ENCODE data around the gene AK1. TPM values are rescaled to one million over a fixed set of nuclear protein-coding genes. Genes with fewer than 3 reads are reported as not detected.

The AK1 gene
- polyA plus RNA-seq, 3 donors from 2014 or later = 0.12 to 1.0 TPM; not detected in 1

GRCh38 chr9:127904561-127905003 lies 27.1 kb upstream of the AK1 start:
- H3K4me1 Mint-ChIP-seq = peaks cover 62 to 63% of the 10 kb centered on the region in 2 donors
- no peak for DNase-seq

GRCh38 chr9:127903557-127904475 lies 26.3 kb upstream of the AK1 start:
- DNase-seq = peak; percentile 70 to 75 (median 72)
- H3K9me3 Mint-ChIP-seq = no peaks in the 10 kb centered on the region
- peaks cover 0 to 3% (median 0%) of the 10 kb centered on the region in 3 donors for H3K36me3 Mint-ChIP-seq
- H3K27me3 Mint-ChIP-seq (ENCODE audit: low read depth in 3 of 3) = peaks cover 23 to 27% (median 27%) of the 10 kb centered on the region in 3 donors
- peak overlapping the region; percentile 92 to 100 (median 94) for H3K4me3 Mint-ChIP-seq
- H3K27ac Mint-ChIP-seq = peak overlapping the region; percentile 99 to 100 (median 100)
- peaks cover 62 to 63% of the 10 kb centered on the region in 2 donors for H3K4me1 Mint-ChIP-seq

More at GRCh38 chr9:127904561-127905003, 27.1 kb upstream of the AK1 start:
- H3K27me3 Mint-ChIP-seq (ENCODE audit: low read depth in 3 of 3) = peaks cover 23 to 27% (median 27%) of the 10 kb centered on the region in 3 donors
- H3K4me3 Mint-ChIP-seq = peak overlapping the region; percentile 92 to 100 (median 94)
- peaks cover 0 to 3% (median 0%) of the 10 kb centered on the region in 3 donors for H3K36me3 Mint-ChIP-seq
- peak overlapping the region; percentile 99 to 100 (median 100) for H3K27ac Mint-ChIP-seq
- H3K9me3 Mint-ChIP-seq = no peaks in the 10 kb centered on the region

- DNase-seq = peak; percentile 72 to 75 (median 72)
- Mint-ChIP-seq H3K9me3 (no peaks in the 10 kb centered on the region), H3K36me3 (peaks cover 14 to 22% (median 17%) of the 10 kb centered on the region in 3 donors), H3K27ac (peak within 1 kb of the TSS; percentile 66 to 90 (median 88)), H3K4me1 (peaks cover 64 to 66% of the 10 kb centered on the region in 2 donors), H3K27me3 (ENCODE audit: low read depth in 3 of 3) (peaks cover 6 to 12% (median 10%) of the 10 kb centered on the region in 3 donors), H3K4me3 (peak within 1 kb of the TSS; percentile 83 to 89 (median 87))
These were observed 21.9 kb upstream of the AK1 start, which contains the start of gene ST6GALNAC6 for GRCh38 chr9:127899128-127899943. TSS of gene ST6GALNAC6 (minus strand) at chr9:127899603. CDS start at chr9:127897981, 1,622 bp downstream.

GRCh38 chr9:127898433-127899127 lies 21.1 kb upstream of the AK1 start:
- peak overlapping the region; percentile 83 to 89 (median 87) for H3K4me3 Mint-ChIP-seq
- H3K36me3 Mint-ChIP-seq = peaks cover 21 to 30% (median 24%) of the 10 kb centered on the region in 3 donors
- peak overlapping the region; percentile 57 to 90 (median 88) for H3K27ac Mint-ChIP-seq
- peaks cover 59 to 66% of the 10 kb centered on the region in 2 donors for H3K4me1 Mint-ChIP-seq
- DNase-seq = no peak
- no peaks in the 10 kb centered on the region for H3K9me3 Mint-ChIP-seq
- H3K27me3 Mint-ChIP-seq (ENCODE audit: low read depth in 3 of 3) = peaks cover 3 to 7% (median 3%) of the 10 kb centered on the region in 3 donors

- Mint-ChIP-seq H3K4me1 (peaks cover 53 to 68% of the 10 kb centered on the region in 2 donors), H3K36me3 (peaks cover 34 to 43% (median 38%) of the 10 kb centered on the region in 3 donors), H3K27me3 (ENCODE audit: low read depth in 3 of 3) (peaks cover 0 to 2% (median 1%) of the 10 kb centered on the region in 3 donors), H3K4me3 (peak overlapping the region; percentile 62 to 71 (median 65)), H3K9me3 (peaks cover 0 to 2% (median 0%) of the 10 kb centered on the region in 6 donors), H3K27ac (peak overlapping the region in 5 of 6 donors; percentile 40 to 76 (median 66))
- DNase-seq = peak in 2 of 3 donors; percentile 28 to 34
These were observed 19.8 kb upstream of the AK1 start for GRCh38 chr9:127897193-127897692.

- H3K4me3 Mint-ChIP-seq = peak overlapping the region in 3 of 5 donors; percentile 27 to 30 (median 30)
- H3K4me1 Mint-ChIP-seq = peaks cover 49 to 64% of the 10 kb centered on the region in 2 donors
- DNase-seq = no peak
- peaks cover 0 to 2% (median 0%) of the 10 kb centered on the region in 6 donors for H3K9me3 Mint-ChIP-seq
- peaks cover 0 to 2% (median 1%) of the 10 kb centered on the region in 3 donors for H3K27me3 Mint-ChIP-seq (ENCODE audit: low read depth in 3 of 3)
- peak overlapping the region; percentile 44 to 81 (median 60) for H3K27ac Mint-ChIP-seq
- H3K36me3 Mint-ChIP-seq = peaks cover 34 to 45% (median 39%) of the 10 kb centered on the region in 3 donors
These were observed 19.1 kb upstream of the AK1 start for GRCh38 chr9:127896395-127897192.

- Mint-ChIP-seq H3K4me3 (peak overlapping the region in 1 of 5 donors; percentile 24), H3K9me3 (peaks cover 0 to 3% (median 0%) of the 10 kb centered on the region in 6 donors), H3K4me1 (peaks cover 45 to 64% of the 10 kb centered on the region in 2 donors), H3K27me3 (ENCODE audit: low read depth in 3 of 3) (peaks cover 0 to 2% (median 1%) of the 10 kb centered on the region in 3 donors), H3K27ac (peak overlapping the region in 5 of 6 donors; percentile 46 to 81 (median 55)), H3K36me3 (peaks cover 37 to 50% (median 42%) of the 10 kb centered on the region in 3 donors)
- DNase-seq = no peak
These were observed 18.3 kb upstream of the AK1 start for GRCh38 chr9:127895811-127896210.

- peak overlapping the region in 1 of 6 donors; percentile 13 for H3K27ac Mint-ChIP-seq
- DNase-seq = no peak
- H3K4me1 Mint-ChIP-seq = peaks cover 41 to 59% of the 10 kb centered on the region in 2 donors
- peaks cover 37 to 59% (median 47%) of the 10 kb centered on the region in 3 donors for H3K36me3 Mint-ChIP-seq
- H3K4me3 Mint-ChIP-seq = no peak overlapping the region
- H3K9me3 Mint-ChIP-seq = peaks cover 0 to 3% (median 0%) of the 10 kb centered on the region in 6 donors
- H3K27me3 Mint-ChIP-seq (ENCODE audit: low read depth in 3 of 3) = peaks cover 0 to 1% (median 0%) of the 10 kb centered on the region in 3 donors
These were observed 15.9 kb upstream of the AK1 start for GRCh38 chr9:127893392-127893791.

GRCh38 chr9:127892831-127893230 lies 15.4 kb upstream of the AK1 start:
- Mint-ChIP-seq H3K4me3 (no peak overlapping the region), H3K27me3 (ENCODE audit: low read depth in 3 of 3) (peaks cover 0 to 1% (median 0%) of the 10 kb centered on the region in 3 donors), H3K27ac (peak overlapping the region; percentile 13 to 74 (median 66)), H3K9me3 (peaks cover 0 to 3% (median 0%) of the 10 kb centered on the region in 6 donors), H3K4me1 (peaks cover 38 to 54% of the 10 kb centered on the region in 2 donors), H3K36me3 (peaks cover 39 to 59% (median 47%) of the 10 kb centered on the region in 3 donors)
- no peak for DNase-seq

GRCh38 chr9:127890053-127890452 lies 12.6 kb upstream of the AK1 start:
- H3K9me3 Mint-ChIP-seq = peaks cover 0 to 3% (median 0%) of the 10 kb centered on the region in 6 donors
- H3K27me3 Mint-ChIP-seq (ENCODE audit: low read depth in 3 of 3) = peaks cover 0 to 1% (median 0%) of the 10 kb centered on the region in 3 donors
- peaks cover 35 to 50% (median 36%) of the 10 kb centered on the region in 3 donors for H3K36me3 Mint-ChIP-seq
- H3K27ac Mint-ChIP-seq = peak overlapping the region in 1 of 6 donors; percentile 17
- H3K4me3 Mint-ChIP-seq = no peak overlapping the region
- peaks cover 20 to 31% of the 10 kb centered on the region in 2 donors for H3K4me1 Mint-ChIP-seq
- no peak for DNase-seq

GRCh38 chr9:127887792-127888191 lies 10.3 kb upstream of the AK1 start:
- Mint-ChIP-seq H3K36me3 (peaks cover 15 to 27% (median 19%) of the 10 kb centered on the region in 3 donors), H3K27me3 (ENCODE audit: low read depth in 3 of 3) (peaks cover 0 to 4% (median 2%) of the 10 kb centered on the region in 3 donors), H3K4me3 (no peak overlapping the region), H3K9me3 (peaks cover 0 to 3% (median 0%) of the 10 kb centered on the region in 6 donors), H3K4me1 (peaks cover 26 to 28% of the 10 kb centered on the region in 2 donors), H3K27ac (peak overlapping the region in 2 of 6 donors; percentile 13 to 24)
- no peak for DNase-seq
